ENCODE data around the gene PRUNE2. TPM values are rescaled to one million over a fixed set of nuclear protein-coding genes. Genes with fewer than 3 reads are reported as not detected.

PRUNE2 gene
- polyA plus RNA-seq, 3 donors, result 0.72 to 1.8 (median 1.5) TPM

- no peak overlapping the region for H3K4me3 Mint-ChIP-seq
- H3K27ac Mint-ChIP-seq, result no peak overlapping the region
- H3K27me3 ChIP-seq (ENCODE audit: control insufficient read depth in 2 of 2, insufficient read depth in 2 of 2, low read length in 2 of 2), result no peaks in the 10 kb centered on the region
- TF ChIP-seq CTCF (IDR thresholded peaks at IDR 0.05), result no peak
- peaks cover 29 to 40% of the 10 kb centered on the region in 2 donors for H3K4me1 ChIP-seq (ENCODE audit: control insufficient read depth in 1 of 2, insufficient read depth in 2 of 2, low read length in 2 of 2)
- no peaks in the 10 kb centered on the region for H3K9me3 ChIP-seq (replicated peaks in 1 of 2; ENCODE audit: control insufficient read depth in 1 of 2, insufficient read depth in 1 of 2, low read length in 2 of 2)
- H3K27me3 Mint-ChIP-seq (ENCODE audit: low read depth in 3 of 3), result no peaks in the 10 kb centered on the region
- peaks cover 8 to 12% of the 10 kb centered on the region in 2 donors for H3K36me3 Mint-ChIP-seq
- no peak overlapping the region for H3K4me2 ChIP-seq (replicated peaks; ENCODE audit: extremely low read depth, low read length, poor library complexity, severe bottlenecking)
- H3K36me3 ChIP-seq (replicated peaks in 1 of 2; ENCODE audit: control insufficient read depth in 1 of 2, insufficient read depth in 2 of 2, low read length in 2 of 2), result no peaks in the 10 kb centered on the region
- 92% methylated on average over 4 of the region's 4 CpGs for WGBS (ENCODE audit: insufficient coverage)
- H4K20me1 ChIP-seq (ENCODE audit: insufficient read depth, low read length), result no peaks in the 10 kb centered on the region
- no peak overlapping the region for H3K27ac ChIP-seq (ENCODE audit: low read depth in 1 of 2, low read length in 2 of 2)
- no peak for DNase-seq
- H3K4me3 ChIP-seq (replicated peaks in 1 of 3; ENCODE audit: low read depth in 2 of 3, low read length in 3 of 3), result no peak overlapping the region
- H3K4me1 Mint-ChIP-seq, result peaks cover 41% of the 10 kb centered on the region
- intact Hi-C loops (cut with micrococcal nuclease), result no loop called here
- H3K9me3 Mint-ChIP-seq, result peaks cover 0 to 2% (median 0%) of the 10 kb centered on the region in 7 donors
- H2AFZ ChIP-seq (ENCODE audit: insufficient read depth, low read depth, low read length, poor library complexity, severe bottlenecking), result no peak overlapping the region
- no peaks in the 10 kb centered on the region for H3K79me2 ChIP-seq (ENCODE audit: insufficient read depth, low read length)
- H3K9ac ChIP-seq (ENCODE audit: insufficient read depth, low read length, poor library complexity, severe bottlenecking), result no peak overlapping the region
These were observed 259.7 kb downstream of the PRUNE2 start for GRCh38 chr9:76646249-76646648.

GRCh38 chr9:76644647-76645250 is 261.2 kb downstream of the PRUNE2 start:
- Histone ChIP-seq H3K27ac (ENCODE audit: low read depth in 1 of 2, low read length in 2 of 2) (no peak overlapping the region), H3K27me3 (ENCODE audit: control insufficient read depth in 2 of 2, insufficient read depth in 2 of 2, low read length in 2 of 2) (no peaks in the 10 kb centered on the region), H3K4me3 (replicated peaks in 1 of 3; ENCODE audit: low read depth in 2 of 3, low read length in 3 of 3) (no peak overlapping the region), H3K4me1 (ENCODE audit: control insufficient read depth in 1 of 2, insufficient read depth in 2 of 2, low read length in 2 of 2) (peaks cover 24 to 30% of the 10 kb centered on the region in 2 donors), H3K9ac (ENCODE audit: insufficient read depth, low read length, poor library complexity, severe bottlenecking) (no peak overlapping the region), H3K9me3 (replicated peaks in 1 of 2; ENCODE audit: control insufficient read depth in 1 of 2, insufficient read depth in 1 of 2, low read length in 2 of 2) (no peaks in the 10 kb centered on the region), H3K4me2 (replicated peaks; ENCODE audit: extremely low read depth, low read length, poor library complexity, severe bottlenecking) (no peak overlapping the region), H3K79me2 (ENCODE audit: insufficient read depth, low read length) (no peaks in the 10 kb centered on the region), H2AFZ (ENCODE audit: insufficient read depth, low read depth, low read length, poor library complexity, severe bottlenecking) (no peak overlapping the region), H4K20me1 (ENCODE audit: insufficient read depth, low read length) (no peaks in the 10 kb centered on the region), H3K36me3 (replicated peaks in 1 of 2; ENCODE audit: control insufficient read depth in 1 of 2, insufficient read depth in 2 of 2, low read length in 2 of 2) (no peaks in the 10 kb centered on the region)
- Mint-ChIP-seq H3K36me3 (peaks cover 8 to 19% of the 10 kb centered on the region in 2 donors), H3K27me3 (ENCODE audit: low read depth in 3 of 3) (no peaks in the 10 kb centered on the region), H3K4me3 (no peak overlapping the region), H3K4me1 (peaks cover 32% of the 10 kb centered on the region), H3K9me3 (peaks cover 0 to 2% (median 0%) of the 10 kb centered on the region in 7 donors), H3K27ac (peak overlapping the region in 1 of 7 donors; percentile 7)
- 100% methylated on average over 8 of the region's 10 CpGs for WGBS (ENCODE audit: insufficient coverage)
- intact Hi-C loops (cut with micrococcal nuclease), result loop anchor here in 1 of 2 donors (5.0 kb wide), 1 partner anchor 37 kb away; no protein-coding TSS in a partner anchor
- no peak for TF ChIP-seq CTCF (IDR thresholded peaks at IDR 0.05)
- no peak for DNase-seq

Measured in CD14-positive monocyte (primary cell).